GM12864 (cell line): ENCODE data around the gene EML6.
"Not testable (repeated sequence)": the region's sequence is repeated elsewhere in the genome, so short reads cannot be mapped to it uniquely, and the experiment has no call there.

Experiments
- DNase-seq: peaks from one replicate; pipeline ENCODE4 v3.0.0-alpha.2; 2011; ENCODE audit warnings: low read depth
- H3K4me3 ChIP-seq: 2 replicates; pipeline ENCODE4 v1.5.1; 2011; ENCODE audit warnings: mild to moderate bottlenecking, low read depth, low read length, control low read depth
- TF ChIP-seq, protein P1 (sequence below): IDR thresholded peaks from 2 replicates; pipeline ENCODE4 v1.5.1; 2011; ENCODE audit warnings: low read depth, mild to moderate bottlenecking, moderate library complexity, low read length, control low read depth, inconsistent platforms; ENCODE audit errors: missing control alignments

EML6 gene

DNA sequence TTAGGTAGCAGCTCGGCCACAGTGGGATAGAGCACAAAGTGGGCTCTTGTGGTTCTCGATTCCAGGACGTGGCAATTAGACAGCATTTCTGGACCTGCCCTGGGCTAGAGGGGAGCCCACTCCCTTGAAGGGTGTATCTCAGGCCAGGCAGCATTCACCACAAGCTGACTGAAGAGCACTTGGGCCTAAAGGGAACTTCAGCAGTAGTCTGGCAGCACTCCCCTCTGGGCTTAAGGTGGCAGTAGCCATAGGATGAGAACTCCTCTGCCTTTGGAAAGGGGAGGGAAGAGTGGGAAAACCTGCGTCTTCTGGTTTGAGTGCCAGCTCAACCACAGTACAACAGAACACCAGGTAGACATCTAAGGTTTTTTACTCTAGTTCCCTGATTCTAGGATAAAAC lies 28.1 kb upstream of the EML6 start:
- TF ChIP-seq, protein P1, sequence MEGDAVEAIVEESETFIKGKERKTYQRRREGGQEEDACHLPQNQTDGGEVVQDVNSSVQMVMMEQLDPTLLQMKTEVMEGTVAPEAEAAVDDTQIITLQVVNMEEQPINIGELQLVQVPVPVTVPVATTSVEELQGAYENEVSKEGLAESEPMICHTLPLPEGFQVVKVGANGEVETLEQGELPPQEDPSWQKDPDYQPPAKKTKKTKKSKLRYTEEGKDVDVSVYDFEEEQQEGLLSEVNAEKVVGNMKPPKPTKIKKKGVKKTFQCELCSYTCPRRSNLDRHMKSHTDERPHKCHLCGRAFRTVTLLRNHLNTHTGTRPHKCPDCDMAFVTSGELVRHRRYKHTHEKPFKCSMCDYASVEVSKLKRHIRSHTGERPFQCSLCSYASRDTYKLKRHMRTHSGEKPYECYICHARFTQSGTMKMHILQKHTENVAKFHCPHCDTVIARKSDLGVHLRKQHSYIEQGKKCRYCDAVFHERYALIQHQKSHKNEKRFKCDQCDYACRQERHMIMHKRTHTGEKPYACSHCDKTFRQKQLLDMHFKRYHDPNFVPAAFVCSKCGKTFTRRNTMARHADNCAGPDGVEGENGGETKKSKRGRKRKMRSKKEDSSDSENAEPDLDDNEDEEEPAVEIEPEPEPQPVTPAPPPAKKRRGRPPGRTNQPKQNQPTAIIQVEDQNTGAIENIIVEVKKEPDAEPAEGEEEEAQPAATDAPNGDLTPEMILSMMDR = no peak

GRCh38 chr2:54697934-54698333 lies 25.5 kb upstream of the EML6 start:
- TF ChIP-seq, protein P1 = no peak
- no peak overlapping the region for H3K4me3 ChIP-seq
- no peak for DNase-seq

More for the DNA sequence above, 28.1 kb upstream of the EML6 start:
- DNase-seq = no peak
- no peak overlapping the region for H3K4me3 ChIP-seq

- not testable (repeated sequence) for DNase-seq, H3K4me3 ChIP-seq
Observed at GRCh38 chr2:54698926-54699325, 24.5 kb upstream of the EML6 start.

DNA sequence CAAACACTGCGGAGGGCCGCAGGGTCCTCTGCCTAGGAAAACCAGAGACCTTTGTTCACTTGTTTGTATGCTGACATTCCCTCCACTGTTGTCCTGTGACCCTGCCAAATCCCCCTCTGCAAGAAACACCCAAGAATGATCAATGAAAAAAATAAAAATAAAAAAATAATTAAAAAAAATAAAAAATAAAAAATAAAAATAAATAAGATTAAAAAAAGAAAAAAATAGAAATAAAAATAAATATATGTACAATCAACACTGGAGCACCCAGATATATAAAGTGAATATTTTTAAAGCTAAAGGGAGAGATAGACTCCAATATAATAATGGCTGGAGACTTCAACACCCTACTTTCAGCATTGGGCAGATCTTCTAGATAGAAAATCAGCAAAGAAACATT lies 23.8 kb upstream of the EML6 start:
- TF ChIP-seq, protein P1 = no peak
- DNase-seq = no peak

DNA sequence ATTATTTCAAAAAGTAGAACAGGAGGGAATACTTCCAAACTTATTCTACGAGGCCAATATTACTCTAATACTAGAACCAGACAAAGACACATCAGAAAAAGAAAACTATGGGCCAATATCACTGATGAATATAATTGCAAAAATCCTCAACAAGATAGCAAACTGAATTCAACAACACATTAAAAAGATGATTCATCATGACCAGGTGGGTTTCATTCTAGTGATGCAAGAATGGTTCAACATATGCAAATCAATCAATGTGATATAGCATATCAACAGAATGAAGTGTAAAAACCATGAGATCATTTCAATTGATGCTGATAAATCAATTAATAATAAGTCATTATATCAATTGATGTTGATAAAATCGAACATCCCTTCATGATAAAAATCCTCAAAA lies 22.4 kb upstream of the EML6 start:
- no peak overlapping the region for H3K4me3 ChIP-seq
- TF ChIP-seq, protein P1 = no peak
- DNase-seq = no peak

More for the DNA sequence above, 23.8 kb upstream of the EML6 start:
- no peak overlapping the region for H3K4me3 ChIP-seq

DNA sequence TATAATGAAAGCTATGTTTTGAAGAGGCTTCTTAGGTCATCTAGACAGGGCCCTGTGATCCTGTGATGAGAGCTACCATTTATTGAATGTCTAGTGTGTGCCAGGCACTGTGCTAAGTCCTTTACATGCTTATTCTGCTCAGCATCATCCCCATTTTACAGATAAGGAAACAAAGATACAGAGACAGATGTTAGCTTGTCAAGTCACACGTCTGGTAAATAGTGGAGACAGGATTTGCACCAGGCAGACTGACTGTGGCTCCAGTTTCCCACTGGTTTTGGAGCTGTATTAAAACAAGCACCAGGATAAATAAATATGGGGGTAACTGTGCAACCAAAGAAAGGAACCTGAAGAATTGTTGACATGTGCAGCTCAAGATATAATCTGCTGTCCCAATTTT lies 19.2 kb upstream of the EML6 start:
- TF ChIP-seq, protein P1 = no peak
- no peak for DNase-seq
- no peak overlapping the region for H3K4me3 ChIP-seq

DNA sequence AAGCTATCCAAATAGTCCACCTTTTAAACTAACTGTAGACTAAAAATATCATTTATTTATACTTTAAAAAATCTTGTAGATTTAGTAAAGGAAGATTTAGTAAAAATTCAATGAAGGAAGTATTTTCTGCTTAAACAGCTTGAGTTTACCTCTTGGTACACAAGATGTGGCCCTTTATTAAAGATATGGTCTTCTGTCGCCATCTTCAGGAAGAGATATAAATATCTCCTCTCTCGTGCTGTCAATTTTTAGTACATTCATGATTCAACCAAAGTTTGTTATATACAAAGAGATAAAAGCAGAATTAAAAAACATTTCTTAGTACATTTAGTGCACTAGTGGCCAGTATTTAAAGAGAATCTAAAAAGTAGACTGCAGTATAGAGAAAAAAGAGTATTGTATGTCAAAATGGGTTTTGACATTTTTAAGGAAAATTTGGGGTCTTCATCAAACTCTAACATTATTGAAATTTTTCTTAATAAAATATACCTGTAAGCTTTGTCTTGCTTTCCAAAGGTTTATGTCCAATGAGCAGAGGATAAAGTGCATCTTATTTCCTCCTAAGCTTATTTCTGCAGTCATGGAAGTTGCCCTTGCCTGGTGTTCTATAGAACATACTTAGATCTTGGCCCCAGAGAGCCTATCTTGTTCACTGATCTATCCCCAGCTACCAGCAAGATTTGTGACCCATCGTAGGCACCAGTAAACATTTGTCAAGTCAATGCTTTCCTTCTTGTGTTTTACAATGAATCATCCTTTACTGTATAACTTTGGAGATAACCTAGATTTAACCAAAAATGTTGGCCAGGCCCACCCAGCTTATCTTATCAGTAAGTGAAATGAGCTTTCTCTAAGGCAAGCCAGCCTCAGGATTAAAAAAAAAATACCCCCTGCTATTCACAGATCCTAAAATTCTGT lies 18.5 kb upstream of the EML6 start:
- H3K4me3 ChIP-seq = no peak overlapping the region
- no peak for DNase-seq
- TF ChIP-seq, protein P1 = peak; percentile 25
